Right cardiac atrium (tissue), 5 donors: Measurements from ENCODE around the gene TRAP1. TPM values are rescaled to one million over a fixed set of nuclear protein-coding genes. Genes with fewer than 3 reads are reported as not detected.

ENCODE experiments used
- ATAC-seq, 2 donors: fragments of 200-7000 bp; cut with Tn5 transposase; one replicate each; pipeline versions ENCODE4 v1.8.0 to v1.9.1; 2020; ENCODE audit warnings: moderate library complexity in 2 of 2, mild to moderate bottlenecking in 1 of 2
- DNase-seq, 3 donors: peaks; one replicate each; pipeline ENCODE4 v3.0.0-alpha.2; 2020
- H3K27ac ChIP-seq: one replicate; pipeline ENCODE4 v1.5.1; 2013; ENCODE audit warnings: mild to moderate bottlenecking, low read length, control low read depth, moderate library complexity
- H3K27me3 ChIP-seq: one replicate; pipeline ENCODE4 v1.6.1; 2013; ENCODE audit not compliant: control insufficient read depth, insufficient read depth
- H3K4me1 ChIP-seq: one replicate; pipeline ENCODE4 v1.6.1; 2013; ENCODE audit warnings: low read length; ENCODE audit not compliant: control insufficient read depth, insufficient read depth
- H3K4me3 ChIP-seq: one replicate; pipeline ENCODE4 v1.5.1; 2013; ENCODE audit warnings: low read length, control low read depth
- H3K9me3 ChIP-seq: one replicate; pipeline ENCODE4 v1.6.1; 2013; ENCODE audit warnings: low read length; ENCODE audit not compliant: control insufficient read depth
- WGBS: extraction: QIAGEN DNeasy Blood & Tissue Kit; methylation state at CpG from one replicate; pipeline ENCODE4 v1.1.7; 2013; 5-methylcytosine and 5-hydroxymethylcytosine counted together
- intact Hi-C, 4 donors: fragments of 100-400 bp; cut with DNase I; formaldehyde crosslinking; loops; one replicate each; pipeline versions ENCODE4 v1.11.0 to v1.14.0; 2022 to 2023
- polyA plus RNA-seq: library from polyadenylated mRNA; stranded (reverse); fragments of 200-250 nt; gene quantifications from one replicate; pipeline ENCODE4 v1.2.3, GENCODE V29; 2013
- total RNA-seq, 4 donors: library from RNA; stranded (reverse); fragmentation: NEBNext Ultra II Directional; extraction: Animal tissue kit (Norgen Biotek cat#: 25700); gene quantifications; one replicate each; pipeline ENCODE4 v1.2.1, GENCODE V29; 2021
- donor health status: healthy with polysubstance abuse.
- donor health status: DM: no; HTN: yes; CAD: no.
- donor health status: DM: no; HTN: no; CAD: no.
- donor health status: DM: no; HTN: yes; CAD: no; lungs with severe emphysema.
- donor health status: DM: yes; HTN: yes; CAD: no.

Gene TRAP1
- total and polyA plus RNA-seq, 5 donors = 71.0 to 108 (median 96.0) TPM

DNA sequence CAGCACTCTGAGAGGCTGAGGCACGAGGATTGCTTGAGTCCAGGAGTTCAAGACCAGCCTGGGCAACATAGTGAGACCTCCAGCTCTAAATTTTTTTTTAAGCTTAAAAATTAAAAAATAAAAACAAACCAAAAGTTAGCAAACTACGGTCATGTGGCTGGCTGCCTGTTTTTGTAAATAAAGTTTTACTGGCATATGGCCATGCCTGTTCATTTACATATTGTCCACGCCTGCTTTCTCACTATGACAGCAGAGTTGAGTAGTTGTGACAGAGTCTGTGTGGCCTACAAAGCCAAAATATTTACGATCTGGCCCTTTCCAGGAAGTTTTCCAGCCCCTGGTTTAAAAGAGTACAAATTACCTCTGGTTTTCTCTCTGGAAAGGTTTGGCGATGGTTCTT is 109.3 kb downstream of the TRAP1 start:
- no peak overlapping the region for H3K4me3 ChIP-seq
- H3K27me3 ChIP-seq = no peaks in the 10 kb centered on the region
- intact Hi-C loops = no loop called here
- no peak for ATAC-seq
- no peaks in the 10 kb centered on the region for H3K9me3 ChIP-seq
- H3K4me1 ChIP-seq = no peaks in the 10 kb centered on the region
- no peak for DNase-seq
- WGBS = 88% methylated on average over 5 of the region's 5 CpGs
- H3K27ac ChIP-seq = no peak overlapping the region

Other genes with a start within 250 kb of the TRAP1 start
- gene C16orf90, start 222.0 kb downstream of the TRAP1 start, total RNA-seq = not detected
- gene C16orf90, start 222.0 kb downstream of the TRAP1 start, polyA plus RNA-seq = not detected
- gene CLUAP1, start 216.5 kb downstream of the TRAP1 start, total RNA-seq = 10 to 100 TPM; 16.8 to 22.2 (median 18.6) TPM
- 8.5 TPM for gene CLUAP1, start 216.5 kb downstream of the TRAP1 start, polyA plus RNA-seq
- 1 to 10 TPM in 2 of 4 donors, under 1 TPM in 2; 0.85 to 1.3 (median 1.0) TPM for gene NLRC3, start 140.1 kb downstream of the TRAP1 start, total RNA-seq
- 0.68 TPM for gene NLRC3, start 140.1 kb downstream of the TRAP1 start, polyA plus RNA-seq
- gene SLX4, start 105.9 kb downstream of the TRAP1 start, total RNA-seq = 1 to 10 TPM; 1.6 to 2.7 (median 2.2) TPM
- 1.9 TPM for gene SLX4, start 105.9 kb downstream of the TRAP1 start, polyA plus RNA-seq
- 10 to 100 TPM in 1 of 4 donors, 1 to 10 TPM in 3; 3.4 to 10.7 (median 6.1) TPM for gene DNASE1, start 62.8 kb downstream of the TRAP1 start, total RNA-seq
- 8.1 TPM for gene DNASE1, start 62.8 kb downstream of the TRAP1 start, polyA plus RNA-seq
- 10 to 100 TPM; 37.0 to 46.4 (median 42.1) TPM for gene CREBBP, start 163.2 kb upstream of the TRAP1 start, total RNA-seq
- gene CREBBP, start 163.2 kb upstream of the TRAP1 start, polyA plus RNA-seq = 19.0 TPM